Measurements from ENCODE around the gene ZNF774. TPM values are rescaled to one million over a fixed set of nuclear protein-coding genes. Genes with fewer than 3 reads are reported as not detected.

ZNF774 gene
- total RNA-seq: 8.3 TPM

DNA sequence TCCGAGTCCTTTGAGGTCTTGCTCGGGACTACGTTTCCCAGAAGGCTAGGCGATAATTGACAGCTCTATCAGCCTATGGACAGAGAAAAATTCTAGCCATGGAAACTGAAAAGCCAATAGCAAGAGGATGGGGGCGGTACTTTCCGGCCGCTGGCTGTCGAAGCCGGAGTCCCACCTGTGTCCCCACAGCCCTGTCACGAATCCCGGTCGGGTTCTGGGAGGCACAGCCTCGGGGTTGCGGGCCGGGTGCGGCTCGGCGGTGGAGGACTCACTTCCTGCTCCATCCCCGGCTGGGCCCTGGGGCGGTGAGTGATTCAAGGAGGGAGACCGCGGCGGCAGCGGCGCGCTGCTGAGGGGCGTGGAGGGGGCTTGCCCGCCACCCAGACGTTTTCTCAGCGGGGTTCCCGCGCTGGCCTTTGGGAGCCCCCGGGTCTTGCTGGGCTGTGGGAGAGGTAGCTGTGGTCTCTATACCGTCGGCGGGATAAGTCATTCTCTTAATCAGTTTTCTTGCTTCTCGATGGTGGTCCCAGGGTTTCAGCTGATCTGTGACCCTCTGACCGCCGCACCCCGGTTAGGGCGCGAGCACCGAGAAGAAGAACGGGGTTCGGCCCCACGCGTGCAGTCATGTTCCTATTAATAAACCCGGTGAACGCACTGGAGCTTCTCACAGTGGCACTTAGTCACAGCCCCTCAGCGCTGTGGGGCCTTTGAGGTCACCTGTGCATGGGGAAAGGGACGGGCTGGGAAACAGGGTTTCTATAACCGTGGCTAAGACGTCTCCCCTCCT is at the start of gene ZNF774:
TSS of gene ZNF774 (plus strand) at position 178 of the 787 bp plus-strand sequence. CDS start 2,377 bp downstream, outside the sequence.

DNA sequence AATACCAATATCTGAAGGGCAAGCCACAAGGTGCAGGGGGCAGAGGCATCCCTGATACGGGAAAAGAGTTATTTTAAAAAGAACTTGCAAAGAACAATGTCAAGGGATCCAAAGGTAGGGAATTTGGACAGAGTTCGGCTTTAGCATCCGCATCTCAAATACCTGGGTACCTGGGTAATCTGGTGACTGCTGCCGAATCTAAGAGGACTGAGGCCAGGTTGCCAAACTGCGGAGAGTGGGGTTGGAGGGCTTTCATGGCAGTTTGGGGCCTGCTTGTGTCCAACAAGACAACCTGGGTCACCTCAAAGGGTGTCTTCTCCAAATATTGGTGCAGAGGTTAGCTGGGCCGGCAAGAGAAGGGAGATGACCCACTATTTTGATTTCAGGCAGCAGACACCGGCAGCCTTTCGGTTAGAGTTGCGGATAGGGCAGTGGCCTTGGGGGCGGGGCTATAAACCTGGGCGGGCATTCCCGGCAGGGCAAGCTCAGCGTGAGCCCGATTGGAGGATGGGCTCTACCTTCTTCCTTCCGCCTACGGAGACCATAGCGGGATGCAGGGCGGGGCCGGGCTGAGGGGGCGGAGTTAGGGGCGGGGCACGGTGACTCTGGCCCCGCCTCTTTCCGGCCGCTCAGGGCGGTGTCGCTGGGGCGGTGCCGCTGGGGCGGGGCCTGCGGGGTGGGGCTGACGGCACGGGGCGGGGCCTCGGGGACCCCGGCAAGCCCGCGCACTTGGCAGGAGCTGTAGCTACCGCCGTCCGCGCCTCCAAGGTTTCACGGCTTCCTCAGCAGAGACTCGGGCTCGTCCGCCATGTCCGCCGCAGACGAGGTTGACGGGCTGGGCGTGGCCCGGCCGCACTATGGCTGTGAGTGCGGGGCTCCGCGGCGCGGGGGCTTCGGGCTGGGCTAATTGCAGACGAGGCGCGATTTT is 35.7 kb downstream of the ZNF774 start, which contains the start of gene IQGAP1:
TSS of gene IQGAP1 (plus strand) at position 709 of the 928 bp plus-strand sequence. CDS start at position 809, 100 bp downstream.

Small RNA genes lying within 50 kb of the gene (small RNA-seq; reads per million reads assigned to genes)
- gene NDUFA3P4: not detected

Other genes with a start within 250 kb of the ZNF774 start
- 72.4 TPM for gene IDH2, start 249.8 kb upstream of the ZNF774 start, total RNA-seq
- gene SEMA4B, start 151.0 kb upstream of the ZNF774 start, total RNA-seq: 49.8 TPM
- gene CIB1, start 118.3 kb upstream of the ZNF774 start, total RNA-seq: 6.0 TPM
- 8.3 TPM for gene GDPGP1, start 118.1 kb upstream of the ZNF774 start, total RNA-seq
- gene TTLL13, start 102.7 kb upstream of the ZNF774 start, total RNA-seq: not detected
- gene NGRN, start 86.6 kb upstream of the ZNF774 start, total RNA-seq: 190 TPM
- gene IQGAP1, start 36.0 kb downstream of the ZNF774 start, total RNA-seq: 45.9 TPM
- gene CRTC3, start 177.6 kb downstream of the ZNF774 start, total RNA-seq: 19.6 TPM